Mesothelial cell of epicardium (in vitro differentiated cells): ENCODE measurements around the gene SLC7A6. TPM values are rescaled to one million over a fixed set of nuclear protein-coding genes. Genes with fewer than 3 reads are reported as not detected.

Experiments
- DNase-seq, 2 experiments: peaks; one replicate each; pipeline ENCODE4 v3.0.0; 2021; ENCODE audit warnings: low spot score in 2 of 2; ENCODE audit not compliant: unreplicated experiment in 2 of 2
- H3K27ac Mint-ChIP-seq: 2 replicates; pipeline ENCODE4 v1.8.0; 2021; ENCODE audit warnings: mixed read lengths
- H3K27me3 Mint-ChIP-seq: 2 replicates; pipeline ENCODE4 v1.8.0; 2021; ENCODE audit warnings: low read depth, mixed read lengths
- H3K36me3 Mint-ChIP-seq: 2 replicates; pipeline ENCODE4 v1.8.0; 2021; ENCODE audit warnings: mixed read lengths
- H3K4me1 Mint-ChIP-seq: 2 replicates; pipeline ENCODE4 v1.8.0; 2021; ENCODE audit warnings: mixed read lengths
- H3K4me3 Mint-ChIP-seq: 2 replicates; pipeline ENCODE4 v1.8.0; 2021; ENCODE audit warnings: mild to moderate bottlenecking, moderate library complexity, mixed read lengths
- H3K9me3 Mint-ChIP-seq: 2 replicates; pipeline ENCODE4 v1.8.0; 2021; ENCODE audit warnings: mixed read lengths
- CTCF ChIP-seq: fragments of 200-600 bp; sonication (generic); IDR thresholded peaks from one replicate; pipeline ENCODE4 v1.5.0; 2021; ENCODE audit warnings: antibody characterized with exemption; ENCODE audit not compliant: unreplicated experiment
- total RNA-seq: library from RNA; stranded (reverse); gene quantifications from 3 replicates; pipeline ENCODE4 v1.2.1, GENCODE V29; 2021

SLC7A6 gene
- total RNA-seq, 1 donor from 2014 or later: 73.2 TPM

- Mint-ChIP-seq H3K36me3 (peaks cover 53% of the 10 kb centered on the region), H3K4me3 (no peak overlapping the region), H3K27me3 (no peaks in the 10 kb centered on the region), H3K9me3 (no peaks in the 10 kb centered on the region), H3K27ac (no peak overlapping the region), H3K4me1 (no peaks in the 10 kb centered on the region)
- DNase-seq: no peak
- no peak for TF ChIP-seq CTCF
Observed at GRCh38 chr16:68344252-68344651, 79.9 kb downstream of the SLC7A6 start.

DNA sequence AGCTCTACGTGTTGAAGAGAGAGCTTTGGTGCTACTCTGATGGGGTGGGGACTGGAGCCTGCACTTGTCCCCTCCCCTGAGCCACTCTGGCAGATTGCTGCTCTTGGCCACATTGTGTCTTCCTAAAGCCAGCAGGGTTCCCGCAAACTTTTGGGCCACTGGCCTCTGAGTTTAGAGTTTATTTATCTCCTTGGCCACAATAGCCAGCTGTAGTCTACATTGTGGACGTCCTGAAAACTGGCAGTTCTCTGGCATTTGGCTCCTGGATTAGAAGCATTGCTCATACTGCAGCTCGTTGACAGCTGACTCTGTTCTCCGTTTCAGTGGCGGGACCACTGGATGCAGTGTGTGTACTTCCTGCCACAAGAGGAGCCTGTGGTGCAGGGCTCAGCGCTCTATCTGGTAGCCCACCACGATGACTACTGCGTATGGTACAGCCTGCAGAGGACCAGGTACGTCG lies 81.1 kb downstream of the SLC7A6 start:
- no peak for TF ChIP-seq CTCF
- no peaks in the 10 kb centered on the region for H3K27me3 Mint-ChIP-seq

DNA sequence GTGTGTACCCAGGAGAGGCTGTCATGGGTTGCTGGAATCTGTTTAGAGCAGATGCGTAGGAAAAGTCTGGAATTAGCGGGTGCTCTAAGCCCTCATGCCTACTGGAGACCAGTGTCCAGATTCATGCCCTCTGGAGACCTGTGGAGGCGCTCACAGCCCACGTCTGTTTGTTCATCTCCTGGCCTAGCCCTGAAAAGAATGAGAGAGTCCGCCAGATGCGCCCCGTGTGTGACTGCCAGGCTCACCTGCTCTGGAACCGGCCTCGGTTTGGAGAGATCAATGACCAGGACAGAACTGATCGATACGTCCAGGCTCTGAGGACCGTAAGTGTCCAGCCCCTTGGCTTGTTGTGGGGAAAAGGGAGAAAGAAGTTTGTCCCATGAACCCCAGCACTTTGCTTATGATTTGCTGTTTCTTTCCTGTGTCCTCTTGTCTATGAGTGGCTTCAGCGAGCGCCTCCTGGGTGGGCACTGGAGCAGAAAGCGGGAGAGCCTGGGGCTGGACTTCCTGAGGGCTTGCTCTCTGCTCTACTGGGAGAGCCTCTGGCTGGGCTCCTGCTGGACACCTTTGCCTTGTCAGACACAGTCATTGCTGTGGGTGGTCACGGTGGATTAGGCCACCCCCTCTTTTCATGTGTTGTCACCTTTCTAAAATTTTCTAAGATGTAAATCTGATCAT lies 81.8 kb downstream of the SLC7A6 start:
- Mint-ChIP-seq H3K27me3 (no peaks in the 10 kb centered on the region), H3K4me3 (no peak overlapping the region), H3K27ac (no peak overlapping the region), H3K9me3 (no peaks in the 10 kb centered on the region), H3K4me1 (no peaks in the 10 kb centered on the region), H3K36me3 (peaks cover 43% of the 10 kb centered on the region)
- no peak for DNase-seq
- no peak for TF ChIP-seq CTCF

More for the DNA sequence above, 81.1 kb downstream of the SLC7A6 start:
- Mint-ChIP-seq H3K9me3 (no peaks in the 10 kb centered on the region), H3K27ac (no peak overlapping the region), H3K36me3 (peaks cover 46% of the 10 kb centered on the region), H3K4me1 (no peaks in the 10 kb centered on the region), H3K4me3 (no peak overlapping the region)
- no peak for DNase-seq

GRCh38 chr16:68346892-68347480 lies 82.7 kb downstream of the SLC7A6 start:
- TF ChIP-seq CTCF: no peak
- Mint-ChIP-seq H3K9me3 (no peaks in the 10 kb centered on the region), H3K27me3 (no peaks in the 10 kb centered on the region), H3K4me1 (no peaks in the 10 kb centered on the region), H3K36me3 (peaks cover 41% of the 10 kb centered on the region), H3K27ac (no peak overlapping the region), H3K4me3 (no peak overlapping the region)
- DNase-seq: no peak

- Mint-ChIP-seq H3K27me3 (no peaks in the 10 kb centered on the region), H3K4me1 (no peaks in the 10 kb centered on the region), H3K27ac (no peak overlapping the region), H3K9me3 (no peaks in the 10 kb centered on the region), H3K36me3 (peaks cover 37% of the 10 kb centered on the region), H3K4me3 (no peak overlapping the region)
- DNase-seq: no peak
- TF ChIP-seq CTCF: no peak
Observed at GRCh38 chr16:68347605-68348004, 83.3 kb downstream of the SLC7A6 start.
